Stimulated activated CD4-positive, alpha-beta T cell treated with anti-CD3 and anti-CD28 coated beads, Interleukin-1b, Interleukin-23, amount 100 ng/mL, for 24 hours (primary cell): ENCODE results near the gene SAMD5.

ENCODE experiments used
- DNase-seq, 4 experiments: peaks; one replicate each; pipeline ENCODE4 v3.0.0-alpha.2; 2020; ENCODE audit warnings: low read depth in 4 of 4, low spot score in 1 of 4

SAMD5 gene

DNA sequence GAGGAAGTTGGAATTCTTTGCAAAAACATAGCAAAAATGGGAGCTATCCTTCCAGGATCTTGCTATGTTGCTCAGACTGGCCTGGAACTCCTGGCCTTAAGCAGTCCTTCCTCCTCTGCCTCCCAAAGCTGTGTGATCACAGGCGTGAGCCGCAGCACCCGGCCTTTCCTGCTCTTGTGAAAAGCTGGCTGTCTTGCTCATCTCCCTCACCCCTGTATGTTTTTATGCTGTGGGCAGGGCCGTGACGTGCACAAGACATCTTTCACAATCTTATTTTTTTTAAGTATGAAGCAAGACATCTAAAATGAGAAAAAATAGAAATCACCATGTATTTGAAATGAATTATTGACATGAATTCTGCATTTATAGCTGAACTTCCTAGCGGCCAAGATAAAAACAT lies 110.4 kb downstream of the SAMD5 start:
- DNase-seq, result no peak
